ENCODE data around the gene SPARCL1.
"Not testable (repeated sequence)": the region's sequence is repeated elsewhere in the genome, so short reads cannot be mapped to it uniquely, and the experiment has no call there.

GRCh38 chr4:87574376-87574775, 45.2 kb upstream of the SPARCL1 start:
- not testable (repeated sequence) for TF ChIP-seq TAF1 (conservative IDR thresholded peaks at IDR 0.05); REST (IDR thresholded peaks at IDR 0.05); CTCF (IDR thresholded peaks at IDR 0.05; ENCODE audit: low read depth, low read length, missing input control); YY1 (IDR thresholded peaks at IDR 0.05); RXRA (IDR thresholded peaks at IDR 0.05); RAD21 (IDR thresholded peaks at IDR 0.05); GABPA (IDR thresholded peaks at IDR 0.05 in 1 of 2, conservative IDR thresholded peaks at IDR 0.05 in 1 of 2); EGR1 (IDR thresholded peaks at IDR 0.05; ENCODE audit: low read depth in 2 of 2); JUND (IDR thresholded peaks at IDR 0.05); HNF4G (IDR thresholded peaks at IDR 0.05); NR2F2 (IDR thresholded peaks at IDR 0.05); SP1 (IDR thresholded peaks at IDR 0.05)
- TF ChIP-seq, protein P1, sequence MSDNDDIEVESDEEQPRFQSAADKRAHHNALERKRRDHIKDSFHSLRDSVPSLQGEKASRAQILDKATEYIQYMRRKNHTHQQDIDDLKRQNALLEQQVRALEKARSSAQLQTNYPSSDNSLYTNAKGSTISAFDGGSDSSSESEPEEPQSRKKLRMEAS (IDR thresholded peaks at IDR 0.05): not testable (repeated sequence)
- TF ChIP-seq, protein P2, sequence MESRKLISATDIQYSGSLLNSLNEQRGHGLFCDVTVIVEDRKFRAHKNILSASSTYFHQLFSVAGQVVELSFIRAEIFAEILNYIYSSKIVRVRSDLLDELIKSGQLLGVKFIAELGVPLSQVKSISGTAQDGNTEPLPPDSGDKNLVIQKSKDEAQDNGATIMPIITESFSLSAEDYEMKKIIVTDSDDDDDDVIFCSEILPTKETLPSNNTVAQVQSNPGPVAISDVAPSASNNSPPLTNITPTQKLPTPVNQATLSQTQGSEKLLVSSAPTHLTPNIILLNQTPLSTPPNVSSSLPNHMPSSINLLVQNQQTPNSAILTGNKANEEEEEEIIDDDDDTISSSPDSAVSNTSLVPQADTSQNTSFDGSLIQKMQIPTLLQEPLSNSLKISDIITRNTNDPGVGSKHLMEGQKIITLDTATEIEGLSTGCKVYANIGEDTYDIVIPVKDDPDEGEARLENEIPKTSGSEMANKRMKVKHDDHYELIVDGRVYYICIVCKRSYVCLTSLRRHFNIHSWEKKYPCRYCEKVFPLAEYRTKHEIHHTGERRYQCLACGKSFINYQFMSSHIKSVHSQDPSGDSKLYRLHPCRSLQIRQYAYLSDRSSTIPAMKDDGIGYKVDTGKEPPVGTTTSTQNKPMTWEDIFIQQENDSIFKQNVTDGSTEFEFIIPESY (IDR thresholded peaks at IDR 0.05): not testable (repeated sequence)

Data from liver (tissue), 3 donors.